ENCODE data around the gene JMY. TPM values are rescaled to one million over a fixed set of nuclear protein-coding genes. Genes with fewer than 3 reads are reported as not detected.

The JMY gene
- total RNA-seq: 19.1 and 19.5 TPM in 2 replicates
- long read RNA-seq, partial matches to known transcripts: 6 of 24 reads
- long read RNA-seq, other reads (novel, unspliced or antisense): 18 of 24 reads

- peak within 1 kb of the TSS; percentile 91 for H3K4me3 Mint-ChIP-seq (ENCODE audit: unreplicated experiment)
- no peaks in the 10 kb centered on the region for H3K27me3 Mint-ChIP-seq (ENCODE audit: unreplicated experiment)
- TF ChIP-seq CTCF (IDR thresholded peaks at IDR 0.05): peak; percentile 32
- H3K9me3 Mint-ChIP-seq (ENCODE audit: unreplicated experiment): no peaks in the 10 kb centered on the region
- peaks cover 29% of the 10 kb centered on the region for H3K4me1 Mint-ChIP-seq (ENCODE audit: unreplicated experiment)
- H3K36me3 Mint-ChIP-seq (ENCODE audit: unreplicated experiment): peaks cover 6% of the 10 kb centered on the region
- peak within 1 kb of the TSS; percentile 91 for H3K27ac Mint-ChIP-seq (ENCODE audit: unreplicated experiment)
- DNase-seq (ENCODE audit: extremely low spot score, unreplicated experiment): peak; percentile 93
Measured at GRCh38 chr5:79235634-79236361, at the start of gene JMY. Gene JMY (plus strand): TSS chr5:79236131. CDS start chr5:79236651, 520 bp downstream.

GRCh38 chr5:79186455-79186854, 49.5 kb upstream of the JMY start:
- no peak overlapping the region for H3K4me3 Mint-ChIP-seq (ENCODE audit: unreplicated experiment)
- no peak for DNase-seq (ENCODE audit: extremely low spot score, unreplicated experiment)
- H3K36me3 Mint-ChIP-seq (ENCODE audit: unreplicated experiment): no peaks in the 10 kb centered on the region
- H3K4me1 Mint-ChIP-seq (ENCODE audit: unreplicated experiment): no peaks in the 10 kb centered on the region
- no peak for TF ChIP-seq CTCF (IDR thresholded peaks at IDR 0.05)
- H3K27me3 Mint-ChIP-seq (ENCODE audit: unreplicated experiment): peaks cover 5% of the 10 kb centered on the region
- no peak overlapping the region for H3K27ac Mint-ChIP-seq (ENCODE audit: unreplicated experiment)
- H3K9me3 Mint-ChIP-seq (ENCODE audit: unreplicated experiment): no peaks in the 10 kb centered on the region

GRCh38 chr5:79189439-79190234, 46.3 kb upstream of the JMY start:
- H3K4me3 Mint-ChIP-seq (ENCODE audit: unreplicated experiment): no peak overlapping the region
- H3K36me3 Mint-ChIP-seq (ENCODE audit: unreplicated experiment): no peaks in the 10 kb centered on the region
- H3K27me3 Mint-ChIP-seq (ENCODE audit: unreplicated experiment): no peaks in the 10 kb centered on the region
- H3K9me3 Mint-ChIP-seq (ENCODE audit: unreplicated experiment): no peaks in the 10 kb centered on the region
- TF ChIP-seq CTCF (IDR thresholded peaks at IDR 0.05): no peak
- DNase-seq (ENCODE audit: extremely low spot score, unreplicated experiment): no peak
- no peak overlapping the region for H3K27ac Mint-ChIP-seq (ENCODE audit: unreplicated experiment)
- peaks cover 4% of the 10 kb centered on the region for H3K4me1 Mint-ChIP-seq (ENCODE audit: unreplicated experiment)

GRCh38 chr5:79190235-79190529, 45.7 kb upstream of the JMY start:
- H3K4me1 Mint-ChIP-seq (ENCODE audit: unreplicated experiment): peaks cover 4% of the 10 kb centered on the region
- DNase-seq (ENCODE audit: extremely low spot score, unreplicated experiment): no peak
- no peak for TF ChIP-seq CTCF (IDR thresholded peaks at IDR 0.05)
- no peaks in the 10 kb centered on the region for H3K27me3 Mint-ChIP-seq (ENCODE audit: unreplicated experiment)
- H3K27ac Mint-ChIP-seq (ENCODE audit: unreplicated experiment): no peak overlapping the region
- H3K9me3 Mint-ChIP-seq (ENCODE audit: unreplicated experiment): no peaks in the 10 kb centered on the region
- no peak overlapping the region for H3K4me3 Mint-ChIP-seq (ENCODE audit: unreplicated experiment)
- H3K36me3 Mint-ChIP-seq (ENCODE audit: unreplicated experiment): no peaks in the 10 kb centered on the region

GRCh38 chr5:79191457-79191856, 44.5 kb upstream of the JMY start:
- peaks cover 4% of the 10 kb centered on the region for H3K4me1 Mint-ChIP-seq (ENCODE audit: unreplicated experiment)
- no peak overlapping the region for H3K4me3 Mint-ChIP-seq (ENCODE audit: unreplicated experiment)
- no peak for DNase-seq (ENCODE audit: extremely low spot score, unreplicated experiment)
- no peaks in the 10 kb centered on the region for H3K27me3 Mint-ChIP-seq (ENCODE audit: unreplicated experiment)
- no peaks in the 10 kb centered on the region for H3K9me3 Mint-ChIP-seq (ENCODE audit: unreplicated experiment)
- no peak for TF ChIP-seq CTCF (IDR thresholded peaks at IDR 0.05)
- H3K27ac Mint-ChIP-seq (ENCODE audit: unreplicated experiment): no peak overlapping the region
- no peaks in the 10 kb centered on the region for H3K36me3 Mint-ChIP-seq (ENCODE audit: unreplicated experiment)
